CD14-positive monocyte (primary cell): ENCODE measurements around the gene B3GAT2. TPM values are rescaled to one million over a fixed set of nuclear protein-coding genes. Genes with fewer than 3 reads are reported as not detected.

ENCODE experiments used
- DNase-seq, 3 donors: peaks; one replicate each; pipeline ENCODE4 v3.0.0-alpha.2; 2011 to 2022
- H2AFZ ChIP-seq: 2 replicates; pipeline ENCODE4 v1.6.0; 2012; ENCODE audit warnings: mild to moderate bottlenecking, low read depth, low read length, inconsistent platforms; ENCODE audit not compliant: insufficient read depth, poor library complexity, severe bottlenecking
- H3K27ac ChIP-seq, 2 donors: 1 replicate in 1 of 2; 2 replicates in 1 of 2; pipeline ENCODE4 v1.5.1; 2012 to 2013; ENCODE audit warnings: low read length in 2 of 2, control low read depth in 1 of 2, inconsistent platforms in 1 of 2, low read depth in 1 of 2, mild to moderate bottlenecking in 1 of 2
- H3K27me3 ChIP-seq, 2 donors: one replicate each; pipeline versions ENCODE4 v1.6.0 to v1.6.1; 2011 to 2013; ENCODE audit warnings: low read length in 2 of 2; ENCODE audit not compliant: control insufficient read depth in 2 of 2, insufficient read depth in 2 of 2
- H3K36me3 ChIP-seq, 2 donors: replicated peaks in 1 of 2; 1 replicate in 1 of 2; 2 replicates in 1 of 2; pipeline versions ENCODE4 v1.5.1 to v1.6.1; 2012 to 2013; ENCODE audit warnings: low read length in 2 of 2, control low read depth in 1 of 2, inconsistent platforms in 1 of 2, mild to moderate bottlenecking in 1 of 2; ENCODE audit not compliant: insufficient read depth in 2 of 2, control insufficient read depth in 1 of 2
- H3K4me1 ChIP-seq, 2 donors: 1 replicate in 1 of 2; 2 replicates in 1 of 2; pipeline versions ENCODE4 v1.5.1 to v1.6.1; 2012 to 2013; ENCODE audit warnings: low read length in 2 of 2, control low read depth in 1 of 2, inconsistent platforms in 1 of 2, mild to moderate bottlenecking in 1 of 2, moderate library complexity in 1 of 2; ENCODE audit not compliant: insufficient read depth in 2 of 2, control insufficient read depth in 1 of 2
- H3K4me2 ChIP-seq: replicated peaks from 2 replicates; pipeline ENCODE3; 2012; ENCODE audit warnings: low read length, moderate library complexity, mild to moderate bottlenecking; ENCODE audit not compliant: poor library complexity, severe bottlenecking; ENCODE audit errors: extremely low read depth
- H3K4me3 ChIP-seq, 3 experiments: fragments of 200-600 bp in 1 of 3; sonication (generic) in 1 of 3; replicated peaks in 1 of 3; 1 replicate in 2 of 3; 2 replicates in 1 of 3; pipeline ENCODE4 v1.5.1; 2011 to 2013; ENCODE audit warnings: low read length in 3 of 3, mild to moderate bottlenecking in 3 of 3, control low read depth in 2 of 3, low read depth in 2 of 3, inconsistent platforms in 1 of 3, moderate library complexity in 1 of 3
- H3K79me2 ChIP-seq: 2 replicates; pipeline ENCODE4 v1.6.0; 2012; ENCODE audit warnings: mild to moderate bottlenecking, control low read depth, inconsistent platforms, low read length, moderate library complexity; ENCODE audit not compliant: insufficient read depth
- H3K9ac ChIP-seq: 2 replicates; pipeline ENCODE4 v1.6.0; 2017; ENCODE audit warnings: low read length, mild to moderate bottlenecking; ENCODE audit not compliant: insufficient read depth, poor library complexity, severe bottlenecking
- H3K9me3 ChIP-seq, 2 donors: replicated peaks in 1 of 2; 1 replicate in 1 of 2; 2 replicates in 1 of 2; pipeline versions ENCODE4 v1.5.1 to v1.6.1; 2012 to 2013; ENCODE audit warnings: low read length in 2 of 2, control low read depth in 1 of 2; ENCODE audit not compliant: control insufficient read depth in 1 of 2, insufficient read depth in 1 of 2
- H4K20me1 ChIP-seq: 2 replicates; pipeline ENCODE4 v1.6.0; 2012; ENCODE audit warnings: mild to moderate bottlenecking, low read length, control low read depth, moderate library complexity; ENCODE audit not compliant: insufficient read depth
- H3K27ac Mint-ChIP-seq, 7 donors: one replicate each; pipeline ENCODE4 v1.8.0; 2020; ENCODE audit warnings: mild to moderate bottlenecking in 7 of 7, mixed read lengths in 7 of 7, moderate library complexity in 6 of 7, inconsistent platforms in 2 of 7
- H3K27me3 Mint-ChIP-seq, 3 donors: one replicate each; pipeline ENCODE4 v1.8.0; 2021 to 2022; ENCODE audit warnings: low read depth in 3 of 3, mild to moderate bottlenecking in 3 of 3, mixed read lengths in 3 of 3, moderate library complexity in 3 of 3, inconsistent platforms in 1 of 3
- H3K36me3 Mint-ChIP-seq, 2 donors: one replicate each; pipeline ENCODE4 v1.8.0; 2020; ENCODE audit warnings: mixed read lengths in 2 of 2, inconsistent platforms in 1 of 2, mild to moderate bottlenecking in 1 of 2
- H3K4me1 Mint-ChIP-seq: one replicate; pipeline ENCODE4 v1.8.0; 2020; ENCODE audit warnings: mild to moderate bottlenecking, mixed read lengths
- H3K4me3 Mint-ChIP-seq, 2 donors: one replicate each; pipeline ENCODE4 v1.8.0; 2020; ENCODE audit warnings: mild to moderate bottlenecking in 2 of 2, mixed read lengths in 2 of 2, moderate library complexity in 1 of 2
- H3K9me3 Mint-ChIP-seq, 7 donors: one replicate each; pipeline ENCODE4 v1.8.0; 2020 to 2022; ENCODE audit warnings: mixed read lengths in 7 of 7, mild to moderate bottlenecking in 6 of 7, moderate library complexity in 6 of 7, inconsistent platforms in 2 of 7
- CTCF ChIP-seq: fragments of 200-600 bp; IDR thresholded peaks from one replicate; pipeline ENCODE4 v1.8.0; 2022; ENCODE audit warnings: antibody characterized with exemption, mild to moderate bottlenecking
- WGBS: methylation state at CpG from one replicate; pipeline ENCODE4 v1.1.5; 2013; ENCODE audit warnings: missing lambda C conversion rate; ENCODE audit not compliant: insufficient coverage; 5-methylcytosine and 5-hydroxymethylcytosine counted together
- intact Hi-C, 2 donors: fragments of 100-400 bp; cut with micrococcal nuclease; formaldehyde crosslinking; loops; one replicate each; pipeline versions ENCODE4 v1.15.0 to v1.15.1; 2023
- polyA plus RNA-seq, 3 donors: library from polyadenylated mRNA; depleted of rRNA in 1 of 3; unstranded in 2 of 3; stranded (reverse) in 1 of 3; fragments of 300-500 nt in 2 of 3; fragments of >200 nt in 1 of 3; fragmentation: Illumina TruSeq in 2 of 3; gene quantifications; 1 replicate in 2 of 3; 2 replicates in 1 of 3; pipeline ENCODE4 v1.2.3, GENCODE V29; 2012 to 2021

Gene B3GAT2
- polyA plus RNA-seq, 3 donors = 0.03 to 0.05 TPM; not detected in 1

DNA sequence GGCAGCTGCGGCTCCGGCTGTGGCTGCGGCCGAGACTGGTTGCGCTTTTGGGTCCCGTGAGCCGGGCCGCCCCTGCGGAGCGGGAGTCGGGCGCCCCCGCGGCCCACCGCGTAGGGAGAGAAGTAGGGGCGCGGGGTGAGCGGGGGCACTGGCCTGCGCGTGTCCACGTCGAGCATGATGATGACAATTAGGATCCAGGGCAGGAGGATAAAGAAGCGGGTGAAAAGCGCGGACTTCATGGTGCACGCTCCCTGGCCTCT, 739 bp downstream of the B3GAT2 start:
- H3K27me3 ChIP-seq = peaks cover 49 to 82% of the 10 kb centered on the region in 2 donors
- H4K20me1 ChIP-seq = no peaks in the 10 kb centered on the region
- peaks cover 13% of the 10 kb centered on the region for H3K4me1 Mint-ChIP-seq
- peak overlapping the region in 2 of 3 experiments; percentile 12 to 73 for H3K4me3 ChIP-seq
- peaks cover 16 to 20% of the 10 kb centered on the region in 2 donors for H3K4me1 ChIP-seq
- H3K36me3 Mint-ChIP-seq = peaks cover 0 to 2% of the 10 kb centered on the region in 2 donors
- peaks cover 4 to 16% of the 10 kb centered on the region in 2 donors for H3K9me3 ChIP-seq
- H2AFZ ChIP-seq = peak overlapping the region; percentile 65
- no peaks in the 10 kb centered on the region for H3K79me2 ChIP-seq
- peak overlapping the region; percentile 61 to 89 for H3K4me3 Mint-ChIP-seq
- H3K9ac ChIP-seq = no peak overlapping the region
- no peaks in the 10 kb centered on the region for H3K36me3 ChIP-seq
- H3K9me3 Mint-ChIP-seq = peaks cover 0 to 8% (median 2%) of the 10 kb centered on the region in 7 donors
- TF ChIP-seq CTCF = peak; percentile 70
- DNase-seq = no peak
- 2% methylated on average over 23 of the region's 27 CpGs for WGBS
- intact Hi-C loops = loop anchor here in 1 of 2 donors (10.0 kb wide), 1 partner anchor 251 kb away; no protein-coding TSS in a partner anchor
- no peak overlapping the region for H3K27ac Mint-ChIP-seq
- no peak overlapping the region for H3K27ac ChIP-seq
- peak overlapping the region; percentile 85 for H3K4me2 ChIP-seq
- H3K27me3 Mint-ChIP-seq = peaks cover 67 to 82% (median 68%) of the 10 kb centered on the region in 3 donors

DNA sequence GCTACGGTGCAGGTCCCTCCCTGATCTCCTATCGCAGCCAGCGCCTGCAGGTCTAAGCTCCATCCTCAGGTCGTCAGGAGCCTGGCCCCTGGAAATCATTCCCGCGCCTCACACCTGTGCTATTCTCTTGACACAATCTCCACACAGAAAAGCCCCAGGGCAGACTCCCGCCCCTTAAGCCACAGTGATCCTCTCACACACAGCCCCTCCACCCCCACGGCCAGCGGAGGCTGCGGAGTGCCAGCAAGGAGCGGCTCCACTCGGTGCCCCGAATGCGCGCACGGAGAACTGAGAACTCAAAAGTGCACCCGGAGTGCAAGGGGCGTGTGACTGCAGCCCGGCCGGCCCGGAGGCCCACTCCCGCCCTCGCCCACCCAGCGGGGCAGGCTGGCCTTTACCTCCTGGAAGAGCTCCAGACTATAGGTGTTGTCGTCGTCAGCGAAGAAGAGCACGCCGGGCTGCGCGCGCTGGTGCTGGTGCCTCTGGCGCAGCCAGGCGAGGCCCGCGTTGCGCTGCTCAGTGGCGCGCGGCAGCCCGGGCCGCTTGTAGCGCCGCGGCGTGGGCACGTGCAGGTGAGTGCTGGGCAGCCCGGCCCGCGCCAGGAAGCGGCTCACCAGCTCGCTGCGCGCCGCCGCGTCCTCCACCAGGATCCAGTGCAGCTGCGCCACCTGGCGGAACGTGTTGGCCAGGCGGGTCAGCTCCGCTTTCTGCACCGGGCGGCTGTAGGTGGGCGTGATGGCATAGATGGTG, 1.2 kb downstream of the B3GAT2 start:
- peaks cover 67 to 82% (median 68%) of the 10 kb centered on the region in 3 donors for H3K27me3 Mint-ChIP-seq
- Histone ChIP-seq H4K20me1 (no peaks in the 10 kb centered on the region), H3K27me3 (peaks cover 49 to 82% of the 10 kb centered on the region in 2 donors), H2AFZ (peak overlapping the region; percentile 65), H3K9ac (no peak overlapping the region), H3K36me3 (no peaks in the 10 kb centered on the region), H3K4me2 (peak overlapping the region; percentile 85), H3K79me2 (no peaks in the 10 kb centered on the region), H3K4me1 (peaks cover 16 to 20% of the 10 kb centered on the region in 2 donors), H3K4me3 (peak overlapping the region in 2 of 3 experiments; percentile 3 to 73), H3K9me3 (peaks cover 4 to 16% of the 10 kb centered on the region in 2 donors), H3K27ac (no peak overlapping the region)
- peaks cover 0 to 8% (median 2%) of the 10 kb centered on the region in 7 donors for H3K9me3 Mint-ChIP-seq
- H3K4me3 Mint-ChIP-seq = peak overlapping the region; percentile 61 to 89
- DNase-seq = peak; percentile 38 to 54 (median 42)
- TF ChIP-seq CTCF = peak; percentile 93
- intact Hi-C loops = loop anchor here in 1 of 2 donors (10.0 kb wide), 1 partner anchor 251 kb away; no protein-coding TSS in a partner anchor
- peaks cover 0 to 2% of the 10 kb centered on the region in 2 donors for H3K36me3 Mint-ChIP-seq
- H3K27ac Mint-ChIP-seq = no peak overlapping the region
- H3K4me1 Mint-ChIP-seq = peaks cover 13% of the 10 kb centered on the region
- WGBS = under 1% methylated on average over 65 of the region's 65 CpGs
